Panc1 (cell line): Measurements from ENCODE around the gene MPZL1. TPM values are rescaled to one million over a fixed set of nuclear protein-coding genes. Genes with fewer than 3 reads are reported as not detected.

Experiments
- ATAC-seq: fragments of 200-7000 bp; cut with Tn5 transposase; 2 replicates; pipeline ENCODE4 v1.9.1; 2020; ENCODE audit warnings: mild to moderate bottlenecking, moderate library complexity
- BruUV-seq: library from RNA; stranded (reverse); fragments of 400-500 nt; replicated peaks from 2 replicates; lab custom pipeline; 2021; lab: Mats Ljungman, UMichigan
- CTCF ChIA-PET: fragments of 300-600 bp; sonication (Branson Sonifier 250); formaldehyde crosslinking; loops from one replicate; lab custom pipeline; 2022; ENCODE audit warnings: antibody characterized with exemption; lab: Charles Lee
- POLR2A ChIA-PET: fragments of 300-600 bp; sonication (Branson Sonifier 250); formaldehyde crosslinking; loops from one replicate; lab custom pipeline; 2022; ENCODE audit warnings: antibody characterized with exemption; lab: Charles Lee
- DNase-seq: peaks from one replicate; pipeline ENCODE4 v3.0.0-alpha.2; 2010; ENCODE audit warnings: low read depth, low spot score
- H3K27ac ChIP-seq: 2 replicates; pipeline ENCODE4 v1.5.1; 2011; ENCODE audit warnings: mild to moderate bottlenecking, low read length, inconsistent platforms
- H3K27me3 ChIP-seq: fragments of 200-500 bp; sonication (Bioruptor generic); 2 replicates; pipeline ENCODE4 v1.6.0; 2014; ENCODE audit warnings: low read length, inconsistent platforms; ENCODE audit not compliant: control insufficient read depth, insufficient read depth
- H3K36me3 ChIP-seq: fragments of 200-500 bp; sonication (Bioruptor generic); 2 replicates; pipeline ENCODE4 v1.5.1; 2014; ENCODE audit warnings: inconsistent platforms, mild to moderate bottlenecking, low read length, moderate library complexity; ENCODE audit not compliant: control insufficient read depth, insufficient read depth
- H3K4me1 ChIP-seq: 2 replicates; pipeline ENCODE4 v1.5.1; 2011; ENCODE audit warnings: inconsistent platforms, mild to moderate bottlenecking, low read length, moderate library complexity; ENCODE audit not compliant: control insufficient read depth, insufficient read depth
- H3K4me3 ChIP-seq, 2 experiments: 2 replicates each; pipeline ENCODE4 v1.5.1; 2011 to 2012; ENCODE audit warnings: low read depth in 2 of 2, low read length in 2 of 2, mild to moderate bottlenecking in 2 of 2, inconsistent platforms in 1 of 2, moderate library complexity in 1 of 2
- H3K9me3 ChIP-seq: fragments of 200-500 bp; sonication (Bioruptor generic); 2 replicates; pipeline ENCODE4 v1.5.1; 2014; ENCODE audit warnings: low read depth, mild to moderate bottlenecking, inconsistent platforms, low read length, moderate library complexity; ENCODE audit not compliant: control insufficient read depth, insufficient read depth
- CTCF ChIP-seq: fragments of 450-650 bp; IDR thresholded peaks from 2 replicates; pipeline ENCODE4 v1.5.1; 2017; ENCODE audit warnings: mild to moderate bottlenecking
- POLR2AphosphoS5 ChIP-seq: IDR thresholded peaks from 2 replicates; pipeline ENCODE4 v1.6.1; 2012; ENCODE audit warnings: mild to moderate bottlenecking, low read depth, low read length, moderate library complexity
- REST ChIP-seq, 2 experiments: IDR thresholded peaks; 2 replicates each; pipeline ENCODE4 v1.6.1; 2011 to 2012; ENCODE audit warnings: low read depth in 2 of 2, control low read depth in 1 of 2, low read length in 1 of 2, mild to moderate bottlenecking in 1 of 2, moderate library complexity in 1 of 2; ENCODE audit not compliant: insufficient read depth in 1 of 2
- SIN3A ChIP-seq: IDR thresholded peaks from 2 replicates; pipeline ENCODE4 v1.6.1; 2012; ENCODE audit warnings: low read depth, mild to moderate bottlenecking, low read length, moderate library complexity, borderline replicate concordance; ENCODE audit not compliant: insufficient read depth
- TCF7L2 ChIP-seq: IDR thresholded peaks from 2 replicates; pipeline ENCODE4 v1.6.1; 2011; ENCODE audit warnings: mild to moderate bottlenecking, low read depth, low read length, inconsistent platforms
- in situ Hi-C: cut with HindIII; loops from 2 replicates; pipeline ENCODE4 v1.10.0; 2016; ENCODE audit warnings: low sequenced_read_pairs, low pct_unique_long_range_greater_than_20kb
- intact Hi-C: fragments of 100-400 bp; cut with micrococcal nuclease; formaldehyde crosslinking; loops from one replicate; pipeline ENCODE4 v1.10.0; 2022; ENCODE audit not compliant: unreplicated experiment
- total RNA-seq: library from RNA; stranded (reverse); gene quantifications from one replicate; pipeline ENCODE4 v1.2.1, GENCODE V29; 2021; ENCODE audit not compliant: unreplicated experiment

The MPZL1 gene
- total RNA-seq, 1 experiment from 2014 or later, result 72.0 TPM

DNA sequence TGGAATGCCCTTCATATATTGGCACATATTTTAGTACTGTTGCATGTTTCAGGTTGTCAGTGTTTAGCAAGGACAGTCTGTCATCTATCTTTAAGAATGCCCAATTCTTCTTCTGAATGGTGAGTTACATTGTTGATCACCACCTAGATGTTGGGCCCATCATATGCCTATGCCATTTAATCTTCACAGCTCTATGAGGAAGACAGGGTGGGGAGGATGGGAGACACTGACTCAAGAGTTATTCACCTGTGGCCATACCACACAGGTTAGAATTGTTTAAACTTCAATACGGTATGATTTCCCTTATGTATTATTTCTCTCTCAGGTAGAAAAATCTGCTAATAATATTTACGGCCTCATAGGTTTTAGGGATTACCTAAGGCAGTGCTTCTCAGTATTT lies 44.8 kb downstream of the MPZL1 start:
- ATAC-seq (no peak), DNase-seq (no peak)
- H3K4me3 ChIP-seq, result no peak overlapping the region
- no peaks in the 10 kb centered on the region for H3K4me1 ChIP-seq
- no peak for TF ChIP-seq REST (IDR thresholded peaks at IDR 0.05; ENCODE audit: insufficient read depth in 1 of 2, low read depth in 2 of 2, low read length in 1 of 2)
- TF ChIP-seq SIN3A, result no peak
- no peak for TF ChIP-seq POLR2AphosphoS5
- no peak for TF ChIP-seq CTCF
- TF ChIP-seq TCF7L2, result no peak
- intact Hi-C loops (no loop called here), in situ Hi-C loops (no loop called here)
- BruUV-seq, result no TSS peak
- no peaks in the 10 kb centered on the region for H3K27me3 ChIP-seq
- H3K27ac ChIP-seq, result no peak overlapping the region
- POLR2A ChIA-PET, result interaction anchor here (0.6 kb wide), 1 partner anchor 50 kb away, joined by 5 read pairs; no protein-coding TSS in a partner anchor
- no peaks in the 10 kb centered on the region for H3K9me3 ChIP-seq
- H3K36me3 ChIP-seq, result no peaks in the 10 kb centered on the region
- CTCF ChIA-PET, result no interaction called here

DNA sequence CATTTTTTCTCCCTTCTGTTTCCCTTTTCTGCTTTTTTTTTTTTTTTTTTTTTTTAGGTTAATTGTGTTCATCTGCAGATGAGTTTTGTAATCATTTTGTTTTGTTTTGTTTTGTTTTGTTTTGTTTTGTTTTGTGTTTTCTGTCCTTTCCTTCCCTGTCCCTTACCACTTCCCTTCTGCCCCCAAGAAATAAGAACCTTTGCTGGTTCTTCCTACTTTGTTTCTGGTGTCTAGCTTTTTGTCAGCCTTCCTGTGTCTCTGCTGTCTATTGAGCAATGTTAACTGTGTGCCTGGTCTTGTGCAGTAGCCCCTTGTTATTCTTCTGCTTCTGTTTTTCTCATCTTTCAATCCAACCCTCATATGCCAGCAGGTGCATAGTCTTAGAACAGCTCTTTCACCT lies 46.0 kb downstream of the MPZL1 start:
- ChIA-PET CTCF (no interaction called here), POLR2A (no interaction called here)
- TF ChIP-seq POLR2AphosphoS5 (no peak), TCF7L2 (no peak), CTCF (no peak), REST (IDR thresholded peaks at IDR 0.05; ENCODE audit: insufficient read depth in 1 of 2, low read depth in 2 of 2, low read length in 1 of 2) (no peak), SIN3A (no peak)
- no TSS peak for BruUV-seq
- DNase-seq, result no peak
- ATAC-seq, result no peak
- H3K4me3 ChIP-seq, result no peak overlapping the region
- H3K27ac ChIP-seq, result no peak overlapping the region
- no peaks in the 10 kb centered on the region for H3K4me1 ChIP-seq
- intact Hi-C loops, result no loop called here
- no peaks in the 10 kb centered on the region for H3K9me3 ChIP-seq
- no peaks in the 10 kb centered on the region for H3K36me3 ChIP-seq
- H3K27me3 ChIP-seq, result no peaks in the 10 kb centered on the region
- in situ Hi-C loops, result no loop called here
